AG10803 (cell line): ENCODE measurements around the gene MCM10.
A peak's percentile ranks its signal among the peaks of the same experiment; 100 is the strongest.

ENCODE experiments used
- DNase-seq: peaks from one replicate; pipeline ENCODE4 v3.0.0; 2010; ENCODE audit warnings: low read depth
- H3K4me3 ChIP-seq: 2 replicates; pipeline ENCODE4 v1.5.1; 2011; ENCODE audit warnings: mild to moderate bottlenecking, low read length, control low read depth
- TF ChIP-seq, protein P1 (sequence below): conservative IDR thresholded peaks from 2 replicates; pipeline ENCODE4 v1.5.1; 2011; ENCODE audit warnings: mild to moderate bottlenecking, low read length, control low read depth, inconsistent platforms

MCM10 gene

DNA sequence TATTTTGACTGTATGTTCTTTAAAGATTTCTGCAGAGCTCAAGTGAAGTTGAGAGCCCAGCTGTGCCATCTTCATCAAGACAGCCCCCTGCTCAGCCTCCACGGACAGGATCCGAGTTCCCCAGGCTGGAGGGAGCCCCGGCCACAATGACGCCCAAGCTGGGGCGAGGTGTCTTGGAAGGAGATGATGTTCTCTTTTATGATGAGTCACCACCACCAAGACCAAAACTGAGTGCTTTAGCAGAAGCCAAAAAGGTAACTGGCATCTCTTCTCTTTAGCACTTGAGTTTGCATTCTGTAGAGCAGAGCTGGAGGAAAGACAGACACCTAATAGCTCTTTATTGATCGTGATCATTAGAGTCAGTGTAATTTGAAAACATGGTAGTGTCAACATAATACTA is 33.7 kb downstream of the MCM10 start:
- no peak for DNase-seq
- TF ChIP-seq, protein P1, sequence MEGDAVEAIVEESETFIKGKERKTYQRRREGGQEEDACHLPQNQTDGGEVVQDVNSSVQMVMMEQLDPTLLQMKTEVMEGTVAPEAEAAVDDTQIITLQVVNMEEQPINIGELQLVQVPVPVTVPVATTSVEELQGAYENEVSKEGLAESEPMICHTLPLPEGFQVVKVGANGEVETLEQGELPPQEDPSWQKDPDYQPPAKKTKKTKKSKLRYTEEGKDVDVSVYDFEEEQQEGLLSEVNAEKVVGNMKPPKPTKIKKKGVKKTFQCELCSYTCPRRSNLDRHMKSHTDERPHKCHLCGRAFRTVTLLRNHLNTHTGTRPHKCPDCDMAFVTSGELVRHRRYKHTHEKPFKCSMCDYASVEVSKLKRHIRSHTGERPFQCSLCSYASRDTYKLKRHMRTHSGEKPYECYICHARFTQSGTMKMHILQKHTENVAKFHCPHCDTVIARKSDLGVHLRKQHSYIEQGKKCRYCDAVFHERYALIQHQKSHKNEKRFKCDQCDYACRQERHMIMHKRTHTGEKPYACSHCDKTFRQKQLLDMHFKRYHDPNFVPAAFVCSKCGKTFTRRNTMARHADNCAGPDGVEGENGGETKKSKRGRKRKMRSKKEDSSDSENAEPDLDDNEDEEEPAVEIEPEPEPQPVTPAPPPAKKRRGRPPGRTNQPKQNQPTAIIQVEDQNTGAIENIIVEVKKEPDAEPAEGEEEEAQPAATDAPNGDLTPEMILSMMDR, result no peak
- H3K4me3 ChIP-seq, result no peak overlapping the region

DNA sequence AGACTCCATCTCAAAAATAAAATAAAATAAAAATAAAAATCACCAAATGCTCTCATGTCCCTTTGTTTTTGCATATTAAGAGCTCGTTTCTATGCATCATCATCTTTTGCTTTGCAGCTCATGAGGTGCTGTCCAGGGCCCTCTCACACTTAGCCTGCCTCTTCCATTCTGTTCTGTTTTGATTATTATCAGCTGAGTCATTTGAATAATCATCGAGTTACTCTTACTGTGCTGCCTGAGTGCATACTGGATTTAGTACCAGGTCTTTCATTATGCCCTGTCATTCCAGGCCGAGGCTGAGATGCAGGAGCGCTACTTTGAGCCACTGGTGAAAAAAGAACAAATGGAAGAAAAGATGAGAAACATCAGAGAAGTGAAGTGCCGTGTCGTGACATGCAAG is 39.8 kb downstream of the MCM10 start:
- DNase-seq, result peak; percentile 8
- TF ChIP-seq, protein P1, result no peak
- H3K4me3 ChIP-seq, result no peak overlapping the region

DNA sequence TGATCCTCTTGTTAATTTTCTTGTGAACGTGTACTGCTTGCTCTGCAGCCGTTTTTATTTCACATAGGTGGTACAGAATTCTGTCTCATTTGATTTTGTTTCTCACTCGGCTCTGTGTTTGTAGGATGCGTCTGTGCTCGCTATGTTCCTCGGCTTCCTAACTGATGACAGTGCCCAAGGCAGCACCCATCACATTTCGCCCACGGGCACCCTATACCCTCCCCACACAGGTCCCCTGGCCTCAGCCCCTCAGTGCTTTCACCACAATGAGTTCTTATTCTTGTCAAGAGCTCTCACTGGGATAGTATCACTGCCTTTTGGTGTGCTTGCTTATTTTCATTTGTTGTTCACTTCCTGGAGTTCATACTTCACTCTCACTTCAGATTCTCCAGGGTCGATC is 44.7 kb downstream of the MCM10 start:
- no peak overlapping the region for H3K4me3 ChIP-seq
- DNase-seq, result no peak
- TF ChIP-seq, protein P1, result no peak

DNA sequence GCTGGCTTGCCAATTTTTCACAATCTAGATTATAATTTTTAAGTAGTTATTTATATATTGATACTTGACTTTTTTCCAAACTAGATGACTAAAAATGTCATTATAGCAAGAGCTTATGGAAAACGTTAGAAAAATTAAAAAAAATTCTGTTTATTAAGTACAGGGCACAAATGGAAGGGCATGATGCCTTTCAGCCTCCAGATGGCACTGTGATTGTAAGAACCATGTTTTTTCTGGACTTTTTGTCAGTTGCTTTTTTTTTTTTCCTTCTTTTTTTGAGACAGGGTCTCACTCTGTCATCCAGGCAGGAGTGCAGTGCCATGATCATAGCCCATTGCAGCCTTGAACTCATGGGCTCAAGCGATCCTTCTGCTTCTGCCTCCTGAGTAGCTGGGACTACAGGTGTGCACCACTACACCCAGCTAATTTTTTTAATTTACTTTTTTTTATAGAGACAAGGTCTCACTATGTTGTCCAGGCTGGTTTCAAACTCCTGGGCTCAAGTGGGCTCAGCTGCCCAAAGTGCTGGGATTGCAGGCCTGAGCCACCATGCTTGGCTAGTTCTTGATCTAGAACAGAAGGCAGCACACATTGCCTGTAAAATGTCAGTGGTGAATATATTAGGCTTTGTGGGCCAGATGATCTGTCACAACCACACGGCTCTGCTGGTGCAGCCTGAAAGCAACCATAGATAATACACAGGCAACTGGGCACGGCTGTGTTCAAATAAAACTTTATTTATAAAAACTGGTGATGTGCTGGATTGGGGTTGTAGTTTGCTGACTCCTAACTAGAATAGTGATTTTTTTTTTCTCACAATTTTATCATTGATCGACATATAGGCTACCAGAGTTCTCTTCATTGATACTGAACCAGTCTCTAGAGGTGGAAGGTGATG is 45.4 kb downstream of the MCM10 start:
- H3K4me3 ChIP-seq, result no peak overlapping the region
- TF ChIP-seq, protein P1, result peak; percentile 68
- DNase-seq, result peak; percentile 56

DNA sequence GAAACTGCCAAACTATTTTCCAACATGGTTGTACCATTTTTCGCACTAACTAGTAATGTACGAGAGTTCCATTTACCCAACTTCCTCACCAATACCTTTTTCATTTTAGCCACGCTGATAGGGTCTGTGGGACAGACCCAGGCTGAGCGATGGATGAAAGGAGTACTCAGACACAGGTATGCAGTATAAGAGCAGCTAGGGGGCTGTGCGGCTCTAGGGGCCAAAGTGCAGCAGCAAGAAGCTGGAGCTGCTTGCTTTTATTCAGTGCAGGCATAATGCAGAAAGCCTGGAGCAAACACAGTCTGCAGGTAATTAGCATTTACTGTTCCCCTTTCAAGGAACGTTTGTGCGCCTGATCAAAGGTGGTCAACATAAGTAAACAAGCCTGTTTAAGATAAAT is 51.8 kb downstream of the MCM10 start:
- no peak overlapping the region for H3K4me3 ChIP-seq
- TF ChIP-seq, protein P1, result no peak
- no peak for DNase-seq

DNA sequence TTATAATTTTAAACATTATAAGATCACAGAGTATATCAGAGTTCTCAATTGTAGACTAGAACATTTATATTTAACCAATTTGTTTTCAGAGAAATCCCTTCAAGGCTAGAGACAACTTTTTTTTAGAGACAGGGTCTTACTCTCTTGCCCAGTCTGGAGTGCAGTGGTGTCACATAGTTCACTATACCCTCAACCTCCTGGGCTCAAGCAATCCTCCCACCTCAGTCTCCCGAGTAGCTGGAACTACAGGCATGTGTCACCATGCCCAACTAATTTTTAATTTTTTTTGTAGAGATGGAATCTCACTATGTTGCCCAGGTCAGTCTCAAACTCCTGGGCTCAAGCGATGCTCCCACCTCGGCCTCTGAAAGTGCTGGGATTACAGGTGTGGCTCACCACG is 57.5 kb downstream of the MCM10 start:
- H3K4me3 ChIP-seq, result no peak overlapping the region
- TF ChIP-seq, protein P1, result no peak
- DNase-seq, result no peak
